Tibial nerve (tissue), 4 donors: ENCODE results near the gene CEBPA.

Experiments used
- CTCF ChIP-seq, 5 experiments: fragments of 200-600 bp in 3 of 5; fragments of 450-650 bp in 2 of 5; sonication (generic) in 3 of 5; IDR thresholded peaks; one replicate each; pipeline ENCODE4 v1.5.1; 2016 to 2019; ENCODE audit warnings: antibody characterized with exemption in 5 of 5, mild to moderate bottlenecking in 3 of 5, moderate library complexity in 2 of 5
- EP300 ChIP-seq, 2 donors: sonication (generic); formaldehyde crosslinking; IDR thresholded peaks; one replicate each; pipeline ENCODE4 v1.6.1; 2017; ENCODE audit warnings: antibody characterized with exemption in 2 of 2, mild to moderate bottlenecking in 1 of 2
- POLR2A ChIP-seq, 2 donors: fragments of 450-650 bp; IDR thresholded peaks; one replicate each; pipeline ENCODE4 v1.6.1; 2017; ENCODE audit warnings: antibody characterized with exemption in 2 of 2, mild to moderate bottlenecking in 2 of 2, moderate library complexity in 2 of 2

- TF ChIP-seq CTCF (IDR thresholded peaks at IDR 0.05): no peak
- TF ChIP-seq POLR2A (IDR thresholded peaks at IDR 0.05): no peak
- TF ChIP-seq EP300 (IDR thresholded peaks at IDR 0.05): no peak
Measured at GRCh38 chr19:33343859-33344572, 41.7 kb upstream of the CEBPA start.
